NCI-H187 treated with DMSO at 0.1 percent for 48 hours (cell line): ENCODE measurements around the gene RUNDC3A.
"Not testable (repeated sequence)": the region's sequence is repeated elsewhere in the genome, so short reads cannot be mapped to it uniquely, and the experiment has no call there.

ENCODE experiments used
- DNase-seq: peaks from one replicate; lab custom pipeline; 2025; lab: John Stamatoyannopoulos, UW

The RUNDC3A gene

DNA sequence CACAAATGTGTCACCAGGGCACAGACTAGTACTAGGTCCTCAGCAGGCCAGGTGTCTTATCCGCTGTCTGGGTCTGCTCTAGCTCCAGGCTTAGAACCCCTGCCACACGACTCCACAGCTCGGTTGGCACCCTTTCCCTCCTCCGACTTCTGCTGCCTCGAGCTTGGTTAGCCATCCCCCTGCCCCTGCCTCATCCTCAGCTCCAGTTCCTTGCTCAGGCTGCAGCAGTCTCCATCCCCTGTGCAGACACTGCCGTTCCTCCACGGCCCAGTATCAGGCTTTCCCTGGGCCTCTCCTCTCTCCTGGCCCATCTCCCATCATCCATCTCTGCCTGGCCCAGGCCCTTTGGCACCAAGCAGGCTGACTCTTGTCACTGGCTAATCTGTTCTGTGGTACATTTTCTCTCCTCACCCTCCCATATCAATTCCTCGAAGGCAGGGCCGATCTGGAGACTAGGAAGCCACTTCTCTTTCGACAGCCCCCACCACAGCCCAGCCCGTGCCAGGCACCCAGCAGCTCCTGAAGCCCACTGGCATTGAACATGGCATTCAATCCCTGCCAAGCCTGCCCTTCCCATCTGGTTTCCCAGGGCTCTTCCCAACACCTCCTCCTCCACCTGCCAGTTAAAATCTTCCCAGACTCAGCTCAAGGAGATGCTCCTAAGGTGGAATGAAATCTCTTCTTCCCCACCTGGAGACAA, 35.3 kb downstream of the RUNDC3A start:
- DNase-seq: no peak

DNA sequence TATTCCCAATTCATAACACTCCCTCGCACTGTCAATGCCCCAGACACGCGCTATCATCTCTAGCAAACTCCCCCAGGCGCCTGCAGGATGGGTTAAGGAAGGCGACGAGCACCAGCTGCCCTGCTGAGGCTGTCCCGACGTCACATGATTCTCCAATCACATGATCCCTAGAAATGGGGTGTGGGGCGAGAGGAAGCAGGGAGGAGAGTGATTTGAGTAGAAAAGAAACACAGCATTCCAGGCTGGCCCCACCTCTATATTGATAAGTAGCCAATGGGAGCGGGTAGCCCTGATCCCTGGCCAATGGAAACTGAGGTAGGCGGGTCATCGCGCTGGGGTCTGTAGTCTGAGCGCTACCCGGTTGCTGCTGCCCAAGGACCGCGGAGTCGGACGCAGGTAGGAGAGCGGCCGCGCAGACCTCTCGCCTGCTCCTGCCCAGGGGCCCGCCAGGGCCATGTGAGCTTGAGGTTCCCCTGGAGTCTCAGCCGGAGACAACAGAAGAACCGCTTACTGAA, 36.6 kb downstream of the RUNDC3A start, which contains the start of gene GRN:
Gene GRN (plus strand): TSS at position 364 of the 515 bp plus-strand sequence. CDS start 3,863 bp downstream, outside the sequence.
- DNase-seq: peak; percentile 97

- DNase-seq: no peak
These were observed 37.1 kb downstream of the RUNDC3A start for GRCh38 chr17:44345454-44346026.

DNA sequence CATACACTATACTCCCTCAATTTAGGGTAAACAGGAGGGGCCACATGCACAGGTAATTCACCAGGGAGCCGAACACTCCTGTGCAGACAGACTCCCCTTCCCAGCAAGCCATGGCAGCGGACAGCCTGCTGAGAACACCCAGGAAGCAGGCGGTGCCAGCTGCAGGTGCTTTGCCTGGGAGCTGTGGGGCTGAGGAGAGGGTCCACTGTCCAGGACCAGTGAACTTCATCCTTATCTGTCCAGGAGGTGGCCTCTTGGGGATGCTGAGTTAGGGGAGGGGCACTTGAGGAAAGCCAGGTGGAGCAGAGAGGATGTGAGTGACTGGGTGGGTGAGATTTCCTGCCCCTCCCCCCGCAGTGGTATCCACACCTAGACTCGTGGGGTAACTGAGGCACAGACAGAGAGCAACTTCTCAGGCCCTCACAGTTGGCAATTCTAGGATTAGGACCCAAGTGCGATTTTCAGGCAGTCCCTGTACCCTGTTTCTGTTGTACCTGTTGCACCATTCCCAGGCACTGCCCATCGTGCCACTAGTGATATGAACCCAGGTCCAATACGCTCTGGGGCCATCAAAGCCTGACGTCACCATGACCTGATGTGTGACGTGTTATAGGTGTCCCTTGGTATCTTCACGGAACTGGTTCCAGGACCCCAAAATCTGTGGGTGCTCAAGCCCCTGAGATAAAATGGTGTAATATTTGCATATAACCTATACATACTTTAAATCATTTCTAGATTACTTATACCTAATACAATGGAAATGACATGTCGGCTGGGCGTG, 37.9 kb downstream of the RUNDC3A start:
- no peak for DNase-seq

DNA sequence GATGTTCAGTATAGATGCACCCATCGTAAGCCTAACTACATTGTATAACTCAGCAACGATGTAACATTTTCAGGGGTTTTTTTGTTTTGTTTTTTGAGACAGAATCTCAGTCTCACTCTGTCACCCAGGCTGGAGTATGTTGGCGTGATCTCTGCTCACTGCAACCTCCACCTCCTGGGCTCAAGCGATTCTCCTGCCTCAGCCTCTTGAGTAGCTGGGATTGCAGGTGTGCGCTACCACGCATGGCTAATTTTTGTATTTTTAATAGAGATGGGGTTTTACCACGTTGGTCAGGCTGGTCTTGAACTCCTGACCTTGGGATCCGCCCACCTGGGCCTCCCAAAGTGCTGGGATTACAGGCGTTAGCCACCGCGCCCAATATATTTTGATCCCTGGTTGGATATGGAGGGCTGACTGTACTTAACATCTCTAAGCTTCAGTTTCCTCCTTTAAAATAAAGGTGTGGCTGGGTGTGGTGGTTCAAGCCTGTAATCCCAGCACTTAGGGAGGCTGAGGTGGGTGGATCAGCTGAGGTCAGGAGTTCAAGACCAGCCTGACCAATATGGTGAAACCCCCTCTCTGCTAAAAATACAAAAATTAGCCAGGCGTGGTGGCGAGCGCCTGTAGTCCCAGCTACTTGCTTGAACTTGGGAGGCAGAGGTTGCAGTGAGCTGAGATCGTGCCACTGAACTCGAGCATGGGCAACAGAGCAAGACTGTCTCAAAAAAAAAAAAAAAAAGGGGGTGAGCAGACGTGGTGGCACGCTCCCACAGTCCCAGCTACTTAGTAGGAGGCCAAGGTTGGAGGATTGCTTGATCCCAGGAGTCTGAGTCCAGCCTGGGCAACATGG, 39.0 kb downstream of the RUNDC3A start:
- not testable (repeated sequence) for DNase-seq

DNA sequence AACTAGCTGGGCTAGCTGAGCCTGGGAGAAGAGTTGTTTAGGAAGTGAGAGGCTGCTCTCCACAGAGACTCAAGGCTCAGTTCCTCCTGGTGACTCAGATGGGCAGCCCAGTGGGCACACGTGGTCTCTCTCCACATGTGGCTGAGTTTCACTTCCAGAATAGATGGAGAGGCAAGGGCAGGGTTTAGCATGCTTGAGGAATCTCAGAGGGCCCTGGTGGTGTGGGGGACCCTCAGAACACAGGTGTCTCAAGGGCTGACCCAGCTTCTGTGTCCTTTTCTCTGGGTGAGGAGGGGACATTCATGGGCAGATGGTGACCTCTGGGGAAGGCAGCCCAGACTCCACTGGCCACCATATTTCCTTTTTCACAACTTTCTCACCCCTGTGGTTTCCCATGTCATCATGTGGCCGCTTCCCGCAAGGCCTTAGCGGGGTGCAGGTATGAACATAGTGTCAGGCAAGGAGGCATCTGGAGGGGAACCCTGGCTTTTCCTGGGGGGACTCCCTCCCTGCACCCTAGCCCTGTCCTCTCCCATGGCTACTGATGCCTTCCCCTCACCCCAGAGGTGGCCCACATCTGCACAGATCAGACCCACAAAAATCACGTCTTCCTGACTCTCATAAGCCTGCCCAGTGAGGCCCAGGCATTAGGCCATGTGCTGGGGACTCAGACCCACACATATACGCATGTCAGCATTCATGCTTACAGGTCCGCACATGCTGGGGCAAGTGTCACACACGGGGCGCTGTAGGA, 40.0 kb downstream of the RUNDC3A start:
- no peak for DNase-seq

- no peak for DNase-seq
These were observed 40.6 kb downstream of the RUNDC3A start for GRCh38 chr17:44348988-44349364.

- DNase-seq: no peak
These were observed 41.2 kb downstream of the RUNDC3A start for GRCh38 chr17:44349553-44350070.

DNA sequence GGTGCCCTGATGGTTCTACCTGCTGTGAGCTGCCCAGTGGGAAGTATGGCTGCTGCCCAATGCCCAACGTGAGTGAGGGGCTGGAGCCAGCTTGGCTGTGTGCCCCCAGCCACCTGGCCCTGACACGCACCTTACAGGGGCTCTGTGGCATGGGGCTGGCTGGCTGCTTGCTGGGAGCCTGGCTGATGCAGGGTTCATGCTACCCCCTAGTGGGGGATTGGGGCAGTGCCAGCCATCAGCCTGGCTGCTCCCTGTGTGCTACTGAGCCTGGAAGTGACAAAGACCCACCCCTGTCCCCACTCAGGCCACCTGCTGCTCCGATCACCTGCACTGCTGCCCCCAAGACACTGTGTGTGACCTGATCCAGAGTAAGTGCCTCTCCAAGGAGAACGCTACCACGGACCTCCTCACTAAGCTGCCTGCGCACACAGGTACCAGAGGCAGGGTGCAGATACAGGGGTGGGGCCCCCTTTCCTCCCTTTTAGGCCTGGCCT, 42.4 kb downstream of the RUNDC3A start:
- DNase-seq: no peak

DNA sequence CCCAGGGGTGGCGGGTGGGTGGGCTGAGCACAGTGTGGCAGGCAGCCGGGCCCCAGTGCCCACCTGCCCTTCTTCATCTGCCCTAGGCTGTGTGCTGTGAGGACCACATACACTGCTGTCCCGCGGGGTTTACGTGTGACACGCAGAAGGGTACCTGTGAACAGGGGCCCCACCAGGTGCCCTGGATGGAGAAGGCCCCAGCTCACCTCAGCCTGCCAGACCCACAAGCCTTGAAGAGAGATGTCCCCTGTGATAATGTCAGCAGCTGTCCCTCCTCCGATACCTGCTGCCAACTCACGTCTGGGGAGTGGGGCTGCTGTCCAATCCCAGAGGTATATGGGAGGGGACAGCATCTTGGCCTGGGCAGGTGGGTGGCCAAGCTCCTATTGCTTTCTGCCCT, 43.1 kb downstream of the RUNDC3A start:
- DNase-seq: no peak

- no peak for DNase-seq
These were observed 43.8 kb downstream of the RUNDC3A start for GRCh38 chr17:44351961-44352827.

DNA sequence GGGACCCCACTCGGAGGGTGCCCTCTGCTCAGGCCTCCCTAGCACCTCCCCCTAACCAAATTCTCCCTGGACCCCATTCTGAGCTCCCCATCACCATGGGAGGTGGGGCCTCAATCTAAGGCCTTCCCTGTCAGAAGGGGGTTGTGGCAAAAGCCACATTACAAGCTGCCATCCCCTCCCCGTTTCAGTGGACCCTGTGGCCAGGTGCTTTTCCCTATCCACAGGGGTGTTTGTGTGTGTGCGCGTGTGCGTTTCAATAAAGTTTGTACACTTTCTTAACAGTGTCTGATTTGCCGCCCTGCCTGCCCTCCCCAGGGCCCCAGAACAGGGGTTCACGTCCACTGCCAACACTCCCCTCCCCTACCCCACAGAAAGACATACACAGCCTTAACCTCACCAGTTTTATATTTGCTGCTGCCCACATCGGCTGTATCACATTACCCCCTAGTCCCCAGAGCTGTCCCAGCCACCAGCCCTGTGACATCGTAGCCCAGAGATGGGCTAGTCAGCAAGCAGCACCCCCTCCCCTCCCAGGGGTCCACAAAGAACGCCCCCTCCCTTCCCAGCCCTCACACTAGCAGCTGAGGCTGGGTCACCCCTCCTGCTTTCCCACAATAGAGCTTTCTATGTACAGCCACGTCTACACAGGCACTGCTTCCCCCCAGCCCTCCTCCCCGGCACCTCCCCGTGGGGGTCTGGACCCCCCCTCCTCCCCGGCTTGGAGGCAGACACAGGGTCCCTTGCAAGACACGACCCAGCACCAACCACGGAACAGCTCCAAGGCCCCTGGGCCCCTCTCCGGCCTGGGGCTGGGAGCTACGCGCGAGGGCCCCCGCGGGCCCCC, 44.6 kb downstream of the RUNDC3A start:
- no peak for DNase-seq

GRCh38 chr17:44353672-44354331, 45.4 kb downstream of the RUNDC3A start:
- no peak for DNase-seq

GRCh38 chr17:44354582-44355561, 46.5 kb downstream of the RUNDC3A start:
- DNase-seq: no peak

- no peak for DNase-seq
These were observed 47.3 kb downstream of the RUNDC3A start for GRCh38 chr17:44355642-44356099.

- DNase-seq: no peak
These were observed 47.8 kb downstream of the RUNDC3A start for GRCh38 chr17:44356241-44356640.

- DNase-seq: no peak
These were observed 49.7 kb downstream of the RUNDC3A start for GRCh38 chr17:44358066-44358465.
